Measurements from ENCODE around the gene SLC6A5.

The SLC6A5 gene

GRCh38 chr11:20595101-20595500, 4.3 kb upstream of the SLC6A5 start:
- Histone ChIP-seq H3K27ac (ENCODE audit: low read depth, low read length) (no peak overlapping the region), H3K4me1 (ENCODE audit: control insufficient read depth in 5 of 5, insufficient read depth in 5 of 5, low read length in 5 of 5) (peaks cover 0 to 4% (median 0%) of the 10 kb centered on the region in 5 donors), H3K9ac (ENCODE audit: low read length in 5 of 5) (no peak overlapping the region), H3K4me3 (ENCODE audit: low read depth in 1 of 5, low read length in 5 of 5) (no peak overlapping the region), H3K9me3 (ENCODE audit: control insufficient read depth in 5 of 5, low read length in 5 of 5) (peaks cover 0 to 2% (median 0%) of the 10 kb centered on the region in 5 donors), H3K36me3 (ENCODE audit: control insufficient read depth in 5 of 5, insufficient read depth in 5 of 5, low read length in 5 of 5) (no peaks in the 10 kb centered on the region), H3K27me3 (ENCODE audit: control insufficient read depth in 5 of 5, insufficient read depth in 4 of 5, low read length in 5 of 5) (peaks cover 38 to 50% (median 45%) of the 10 kb centered on the region in 5 donors)

- H3K27ac ChIP-seq (ENCODE audit: low read depth, low read length) = no peak overlapping the region
- H3K27me3 ChIP-seq (ENCODE audit: control insufficient read depth in 5 of 5, insufficient read depth in 4 of 5, low read length in 5 of 5) = peaks cover 51 to 61% (median 57%) of the 10 kb centered on the region in 5 donors
- peaks cover 0 to 2% (median 0%) of the 10 kb centered on the region in 5 donors for H3K9me3 ChIP-seq (ENCODE audit: control insufficient read depth in 5 of 5, low read length in 5 of 5)
- H3K4me1 ChIP-seq (ENCODE audit: control insufficient read depth in 5 of 5, insufficient read depth in 5 of 5, low read length in 5 of 5) = peaks cover 0 to 4% (median 0%) of the 10 kb centered on the region in 5 donors
- no peak overlapping the region for H3K4me3 ChIP-seq (ENCODE audit: low read depth in 1 of 5, low read length in 5 of 5)
- no peaks in the 10 kb centered on the region for H3K36me3 ChIP-seq (ENCODE audit: control insufficient read depth in 5 of 5, insufficient read depth in 5 of 5, low read length in 5 of 5)
- no peak overlapping the region for H3K9ac ChIP-seq (ENCODE audit: low read length in 5 of 5)
Observed at GRCh38 chr11:20596205-20597153, 2.9 kb upstream of the SLC6A5 start.

- no peak overlapping the region for H3K27ac ChIP-seq (ENCODE audit: low read depth, low read length)
- H3K9me3 ChIP-seq (ENCODE audit: control insufficient read depth in 5 of 5, low read length in 5 of 5) = peaks cover 0 to 2% (median 0%) of the 10 kb centered on the region in 5 donors
- no peak overlapping the region for H3K4me3 ChIP-seq (ENCODE audit: low read depth in 1 of 5, low read length in 5 of 5)
- H3K36me3 ChIP-seq (ENCODE audit: control insufficient read depth in 5 of 5, insufficient read depth in 5 of 5, low read length in 5 of 5) = no peaks in the 10 kb centered on the region
- H3K9ac ChIP-seq (ENCODE audit: low read length in 5 of 5) = no peak overlapping the region
- H3K4me1 ChIP-seq (ENCODE audit: control insufficient read depth in 5 of 5, insufficient read depth in 5 of 5, low read length in 5 of 5) = peaks cover 0 to 4% (median 0%) of the 10 kb centered on the region in 5 donors
- peaks cover 56 to 69% (median 65%) of the 10 kb centered on the region in 5 donors for H3K27me3 ChIP-seq (ENCODE audit: control insufficient read depth in 5 of 5, insufficient read depth in 4 of 5, low read length in 5 of 5)
Observed at GRCh38 chr11:20597154-20597679, 2.2 kb upstream of the SLC6A5 start.

- Histone ChIP-seq H3K9me3 (ENCODE audit: control insufficient read depth in 5 of 5, low read length in 5 of 5) (peaks cover 0 to 2% (median 0%) of the 10 kb centered on the region in 5 donors), H3K27ac (ENCODE audit: low read depth, low read length) (no peak overlapping the region), H3K27me3 (ENCODE audit: control insufficient read depth in 5 of 5, insufficient read depth in 4 of 5, low read length in 5 of 5) (peaks cover 63 to 74% (median 68%) of the 10 kb centered on the region in 5 donors), H3K4me3 (ENCODE audit: low read depth in 1 of 5, low read length in 5 of 5) (no peak overlapping the region), H3K9ac (ENCODE audit: low read length in 5 of 5) (no peak overlapping the region), H3K36me3 (ENCODE audit: control insufficient read depth in 5 of 5, insufficient read depth in 5 of 5, low read length in 5 of 5) (no peaks in the 10 kb centered on the region), H3K4me1 (ENCODE audit: control insufficient read depth in 5 of 5, insufficient read depth in 5 of 5, low read length in 5 of 5) (peaks cover 0 to 4% (median 0%) of the 10 kb centered on the region in 5 donors)
Observed at GRCh38 chr11:20597680-20598484, 1.5 kb upstream of the SLC6A5 start.

GRCh38 chr11:20598492-20598891, 916 bp upstream of the SLC6A5 start:
- Histone ChIP-seq H3K9me3 (ENCODE audit: control insufficient read depth in 5 of 5, low read length in 5 of 5) (peaks cover 0 to 2% (median 0%) of the 10 kb centered on the region in 5 donors), H3K36me3 (ENCODE audit: control insufficient read depth in 5 of 5, insufficient read depth in 5 of 5, low read length in 5 of 5) (no peaks in the 10 kb centered on the region), H3K27me3 (ENCODE audit: control insufficient read depth in 5 of 5, insufficient read depth in 4 of 5, low read length in 5 of 5) (peaks cover 61 to 81% (median 74%) of the 10 kb centered on the region in 5 donors), H3K4me1 (ENCODE audit: control insufficient read depth in 5 of 5, insufficient read depth in 5 of 5, low read length in 5 of 5) (peaks cover 0 to 4% (median 0%) of the 10 kb centered on the region in 5 donors), H3K27ac (ENCODE audit: low read depth, low read length) (no peak overlapping the region), H3K4me3 (ENCODE audit: low read depth in 1 of 5, low read length in 5 of 5) (no peak overlapping the region), H3K9ac (ENCODE audit: low read length in 5 of 5) (no peak overlapping the region)

GRCh38 chr11:20600020-20600346, 575 bp downstream of the SLC6A5 start:
- Histone ChIP-seq H3K9me3 (ENCODE audit: control insufficient read depth in 5 of 5, low read length in 5 of 5) (peaks cover 0 to 2% (median 0%) of the 10 kb centered on the region in 5 donors), H3K27ac (ENCODE audit: low read depth, low read length) (no peak overlapping the region), H3K36me3 (ENCODE audit: control insufficient read depth in 5 of 5, insufficient read depth in 5 of 5, low read length in 5 of 5) (no peaks in the 10 kb centered on the region), H3K4me1 (ENCODE audit: control insufficient read depth in 5 of 5, insufficient read depth in 5 of 5, low read length in 5 of 5) (peaks cover 0 to 4% (median 0%) of the 10 kb centered on the region in 5 donors), H3K4me3 (ENCODE audit: low read depth in 1 of 5, low read length in 5 of 5) (no peak overlapping the region), H3K27me3 (ENCODE audit: control insufficient read depth in 5 of 5, insufficient read depth in 4 of 5, low read length in 5 of 5) (peaks cover 71 to 90% (median 84%) of the 10 kb centered on the region in 5 donors), H3K9ac (ENCODE audit: low read length in 5 of 5) (no peak overlapping the region)

GRCh38 chr11:20600551-20600950, 1.1 kb downstream of the SLC6A5 start:
- Histone ChIP-seq H3K27ac (ENCODE audit: low read depth, low read length) (no peak overlapping the region), H3K9me3 (ENCODE audit: control insufficient read depth in 5 of 5, low read length in 5 of 5) (peaks cover 0 to 2% (median 0%) of the 10 kb centered on the region in 5 donors), H3K4me3 (ENCODE audit: low read depth in 1 of 5, low read length in 5 of 5) (no peak overlapping the region), H3K9ac (ENCODE audit: low read length in 5 of 5) (no peak overlapping the region), H3K27me3 (ENCODE audit: control insufficient read depth in 5 of 5, insufficient read depth in 4 of 5, low read length in 5 of 5) (peaks cover 76 to 95% (median 88%) of the 10 kb centered on the region in 5 donors), H3K36me3 (ENCODE audit: control insufficient read depth in 5 of 5, insufficient read depth in 5 of 5, low read length in 5 of 5) (no peaks in the 10 kb centered on the region), H3K4me1 (ENCODE audit: control insufficient read depth in 5 of 5, insufficient read depth in 5 of 5, low read length in 5 of 5) (peaks cover 0 to 4% (median 0%) of the 10 kb centered on the region in 5 donors)

GRCh38 chr11:20601221-20601914, 2.0 kb downstream of the SLC6A5 start:
- Histone ChIP-seq H3K9me3 (ENCODE audit: control insufficient read depth in 5 of 5, low read length in 5 of 5) (peaks cover 0 to 2% (median 0%) of the 10 kb centered on the region in 5 donors), H3K4me1 (ENCODE audit: control insufficient read depth in 5 of 5, insufficient read depth in 5 of 5, low read length in 5 of 5) (peaks cover 0 to 4% (median 0%) of the 10 kb centered on the region in 5 donors), H3K27me3 (ENCODE audit: control insufficient read depth in 5 of 5, insufficient read depth in 4 of 5, low read length in 5 of 5) (peaks cover 76 to 95% (median 90%) of the 10 kb centered on the region in 5 donors), H3K4me3 (ENCODE audit: low read depth in 1 of 5, low read length in 5 of 5) (no peak overlapping the region), H3K27ac (ENCODE audit: low read depth, low read length) (no peak overlapping the region), H3K9ac (ENCODE audit: low read length in 5 of 5) (no peak overlapping the region), H3K36me3 (ENCODE audit: control insufficient read depth in 5 of 5, insufficient read depth in 5 of 5, low read length in 5 of 5) (no peaks in the 10 kb centered on the region)

GRCh38 chr11:20604295-20604803, 4.9 kb downstream of the SLC6A5 start:
- no peaks in the 10 kb centered on the region for H3K36me3 ChIP-seq (ENCODE audit: control insufficient read depth in 5 of 5, insufficient read depth in 5 of 5, low read length in 5 of 5)
- no peak overlapping the region for H3K4me3 ChIP-seq (ENCODE audit: low read depth in 1 of 5, low read length in 5 of 5)
- peaks cover 0 to 2% (median 0%) of the 10 kb centered on the region in 5 donors for H3K9me3 ChIP-seq (ENCODE audit: control insufficient read depth in 5 of 5, low read length in 5 of 5)
- H3K27me3 ChIP-seq (ENCODE audit: control insufficient read depth in 5 of 5, insufficient read depth in 4 of 5, low read length in 5 of 5) = peaks cover 60 to 84% (median 72%) of the 10 kb centered on the region in 5 donors
- H3K9ac ChIP-seq (ENCODE audit: low read length in 5 of 5) = no peak overlapping the region
- H3K27ac ChIP-seq (ENCODE audit: low read depth, low read length) = no peak overlapping the region
- no peaks in the 10 kb centered on the region for H3K4me1 ChIP-seq (ENCODE audit: control insufficient read depth in 5 of 5, insufficient read depth in 5 of 5, low read length in 5 of 5)
